K562 (cell line): ENCODE data around the gene KIF4B. TPM values are rescaled to one million over a fixed set of nuclear protein-coding genes. Genes with fewer than 3 reads are reported as not detected.

Experiments used
- ATAC-seq: fragments of 200-7000 bp; cut with Tn5 transposase; 3 replicates; pipeline ENCODE4 v1.9.1; 2020; ENCODE audit warnings: moderate library complexity
- BruUV-seq: library from RNA; stranded (reverse); fragments of 400-500 nt; replicated peaks from 2 replicates; lab custom pipeline; 2021; lab: Mats Ljungman, UMichigan
- CTCF ChIA-PET: fragments of 300-600 bp; formaldehyde crosslinking; extraction: SDS; loops from one replicate; lab custom pipeline; 2021; ENCODE audit warnings: low intra/inter-chr PET ratio; lab: Yijun Ruan, JAX
- POLR2A ChIA-PET: fragments of 300-600, 350-650 bp; sonication (Branson Sonifier 250); formaldehyde crosslinking; extraction: SDS; loops from one replicate; lab custom pipeline; 2021; ENCODE audit warnings: antibody characterized with exemption, inconsistent platforms; lab: Yijun Ruan, JAX
- DNase-seq, 4 experiments: peaks; one replicate each; pipeline versions ENCODE4 v3.0.0 to v3.0.0-alpha.2; 2011 to 2018; ENCODE audit warnings: low spot score in 3 of 4, mixed read lengths in 3 of 4; ENCODE audit errors: extremely low read depth in 1 of 4
- FAIRE-seq: peaks from 2 replicates; lab custom pipeline; 2011; peaks lifted over from hg19 to GRCh38; lab: Jason Lieb, UNC
- H2AFZ ChIP-seq: 2 replicates; pipeline ENCODE4 v1.6.0; 2011; ENCODE audit warnings: low read depth, low read length, control low read depth, inconsistent platforms
- H3K27ac ChIP-seq: fragments of 200-600 bp; 3 replicates; pipeline ENCODE4 v1.8.0; 2011; ENCODE audit warnings: low read depth, mild to moderate bottlenecking, control low read depth, inconsistent platforms, low read length, moderate library complexity, mixed read lengths; ENCODE audit errors: extremely low read depth
- H3K27me3 ChIP-seq, 2 experiments: fragments of 300-600 bp in 1 of 2; 2 replicates in 1 of 2; 3 replicates in 1 of 2; pipeline versions ENCODE4 v1.6.0 to v1.8.0; 2011; ENCODE audit warnings: inconsistent platforms in 2 of 2, low read length in 2 of 2, mild to moderate bottlenecking in 1 of 2, mixed read lengths in 1 of 2, moderate library complexity in 1 of 2; ENCODE audit not compliant: control insufficient read depth in 2 of 2, insufficient read depth in 2 of 2
- H3K36me3 ChIP-seq: fragments of 300-600 bp; 3 replicates; pipeline ENCODE4 v1.8.0; 2011; ENCODE audit warnings: mild to moderate bottlenecking, low read length, inconsistent platforms; ENCODE audit not compliant: control insufficient read depth, insufficient read depth
- H3K4me1 ChIP-seq, 2 experiments: fragments of 200-600 bp in 1 of 2; replicated peaks in 1 of 2; 2 replicates in 1 of 2; 3 replicates in 1 of 2; pipeline versions ENCODE4 v1.5.1 to v1.8.0; 2011; ENCODE audit warnings: inconsistent platforms in 2 of 2, low read length in 2 of 2, mild to moderate bottlenecking in 1 of 2, mixed read lengths in 1 of 2, moderate library complexity in 1 of 2; ENCODE audit not compliant: control insufficient read depth in 2 of 2, insufficient read depth in 2 of 2
- H3K4me2 ChIP-seq: 2 replicates; pipeline ENCODE4 v1.6.1; 2011; ENCODE audit warnings: low read length, control low read depth, inconsistent platforms, mixed read lengths; ENCODE audit not compliant: insufficient read depth
- H3K4me3 ChIP-seq: fragments of 200-600 bp; sonication (generic), shearing (Covaris generic); 2 replicates; pipeline ENCODE4 v1.5.1; 2016; ENCODE audit warnings: control low read depth, inconsistent platforms
- H3K79me2 ChIP-seq: fragments of 200-600 bp; 3 replicates; pipeline ENCODE4 v1.8.0; 2011; ENCODE audit warnings: low read length, inconsistent platforms; ENCODE audit not compliant: control insufficient read depth, insufficient read depth
- H3K9ac ChIP-seq, 2 experiments: 2 replicates each; pipeline versions ENCODE4 v1.6.0 to v1.6.1; 2011; ENCODE audit warnings: low read depth in 2 of 2, low read length in 2 of 2, control low read depth in 1 of 2, inconsistent platforms in 1 of 2, mild to moderate bottlenecking in 1 of 2, mixed read lengths in 1 of 2; ENCODE audit not compliant: insufficient read depth in 1 of 2
- H3K9me1 ChIP-seq: one replicate; pipeline ENCODE4 v1.6.0; 2011; ENCODE audit warnings: inconsistent platforms, mild to moderate bottlenecking, low read length, moderate library complexity; ENCODE audit not compliant: control insufficient read depth, insufficient read depth
- H3K9me3 ChIP-seq: replicated peaks from 2 replicates; pipeline ENCODE4 v1.5.1; 2011; ENCODE audit warnings: low read depth, low read length, inconsistent platforms; ENCODE audit not compliant: control insufficient read depth, insufficient read depth
- H4K20me1 ChIP-seq: replicated peaks from 2 replicates; pipeline ENCODE4 v1.6.1; 2011; ENCODE audit warnings: low read length, inconsistent platforms, mixed read lengths; ENCODE audit not compliant: control insufficient read depth, insufficient read depth
- ATF7 ChIP-seq: fragments of 450-650 bp; IDR thresholded peaks from 2 replicates; pipeline ENCODE4 v1.7.1; 2014; ENCODE audit warnings: mild to moderate bottlenecking, moderate library complexity
- DIDO1 ChIP-seq: fragments of 450-650 bp; IDR thresholded peaks from 2 replicates; pipeline ENCODE4 v1.6.1; 2016; ENCODE audit warnings: low read depth, missing biosample characterization, missing genetic modification characterization
- HNRNPUL1 ChIP-seq: fragments of 200-400 bp; formaldehyde crosslinking; IDR thresholded peaks from 2 replicates; pipeline ENCODE4 v1.6.1; 2017; ENCODE audit warnings: low read length
- ILF3 ChIP-seq: fragments of 450-650 bp; IDR thresholded peaks from 2 replicates; pipeline ENCODE4 v1.6.1; 2018; ENCODE audit warnings: antibody characterized with exemption, mild to moderate bottlenecking, moderate library complexity, borderline replicate concordance
- KDM1A ChIP-seq, 2 experiments: fragments of 450-650 bp; IDR thresholded peaks; 2 replicates each; pipeline ENCODE4 v1.6.1; 2016; ENCODE audit warnings: mild to moderate bottlenecking in 2 of 2
- NCOA4 ChIP-seq: fragments of 450-650 bp; IDR thresholded peaks from 2 replicates; pipeline ENCODE4 v1.6.1; 2018; ENCODE audit warnings: mild to moderate bottlenecking; ENCODE audit not compliant: partially characterized antibody
- NFATC3 ChIP-seq: fragments of 450-650 bp; IDR thresholded peaks from 2 replicates; pipeline ENCODE4 v1.6.1; 2017; ENCODE audit warnings: mild to moderate bottlenecking
- PTTG1 ChIP-seq: fragments of 450-650 bp; IDR thresholded peaks from 2 replicates; pipeline ENCODE4 v1.6.1; 2016; ENCODE audit warnings: low read depth, mild to moderate bottlenecking, missing genetic modification characterization, missing compliant biosample characterization
- PYGO2 ChIP-seq: fragments of 450-650 bp; IDR thresholded peaks from 2 replicates; pipeline ENCODE4 v1.6.1; 2016; ENCODE audit warnings: mild to moderate bottlenecking, missing genetic modification characterization, moderate library complexity, missing compliant biosample characterization
- RREB1 ChIP-seq: fragments of 250-450 bp; sonication (Bioruptor Pico); IDR thresholded peaks from 2 replicates; pipeline ENCODE4 v1.4.0; 2020
- SRSF3 ChIP-seq: fragments of 200-400 bp; formaldehyde crosslinking; IDR thresholded peaks from 2 replicates; pipeline ENCODE4 v1.6.1; 2016; ENCODE audit warnings: mild to moderate bottlenecking, low read length, moderate library complexity; ENCODE audit not compliant: insufficient read depth
- TFAM ChIP-seq: fragments of 250-450 bp; sonication (Bioruptor Pico); conservative IDR thresholded peaks from 2 replicates; pipeline ENCODE4 v1.5.0; 2021; ENCODE audit warnings: mild to moderate bottlenecking, moderate library complexity
- ZFX ChIP-seq: sonication (generic); formaldehyde crosslinking; IDR thresholded peaks from 2 replicates; pipeline ENCODE4 v1.8.0; 2022; ENCODE audit warnings: mild to moderate bottlenecking, missing genetic modification reagents, moderate library complexity
- ZNF184 ChIP-seq: sonication (generic); formaldehyde crosslinking; IDR thresholded peaks from 2 replicates; pipeline ENCODE4 v1.5.0; 2020; ENCODE audit warnings: missing genetic modification reagents
- ZNF277 ChIP-seq: fragments of 250-450 bp; sonication (Bioruptor Pico); IDR thresholded peaks from 2 replicates; pipeline ENCODE4 v1.8.0; 2022; ENCODE audit warnings: inconsistent platforms, mild to moderate bottlenecking, moderate library complexity, borderline replicate concordance
- WGBS: fragments of 100-300 bp; shearing (Covaris generic); methylation state at CpG from one replicate; pipeline ENCODE4 v1.1.6; 2016; ENCODE audit warnings: low coverage, mixed read lengths; ENCODE audit not compliant: insufficient coverage; ENCODE audit errors: missing lambda C conversion rate; 5-methylcytosine and 5-hydroxymethylcytosine counted together
- in situ Hi-C: fragments of 300-500 bp; cut with MboI; formaldehyde crosslinking; loops from 4 replicates; pipeline ENCODE4 v1.15.0; 2018; ENCODE audit warnings: inconsistent platforms, mixed read lengths
- intact Hi-C: fragments of 100-400 bp; cut with micrococcal nuclease; formaldehyde crosslinking; loops from 2 replicates; pipeline ENCODE4 v1.14.2; 2022
- polyA plus RNA-seq, 8 experiments: library from polyadenylated mRNA; depleted of rRNA in 4 of 8; stranded (reverse) in 5 of 8; unstranded in 3 of 8; fragments of >200 nt; fragmentation: Nextera tagmentation in 2 of 8; fragmentation: Illumina TruSeq in 1 of 8; extraction: Ambion mirVana in 2 of 8; extraction: Trizol in 1 of 8; gene quantifications; 2 replicates each; pipeline versions ENCODE4 v1.2.1 to v1.2.3, GENCODE V29; 2011 to 2014; ENCODE audit warnings: inconsistent platforms in 1 of 8, missing spikeins in 1 of 8
- total RNA-seq, 7 experiments: library from RNA; depleted of rRNA in 6 of 7; stranded (reverse); fragments of >200 nt in 6 of 7; fragmentation: Illumina TruSeq in 2 of 7; extraction: Trizol in 2 of 7; gene quantifications; 2 replicates each; pipeline versions ENCODE4 v1.2.1 to v1.2.3, GENCODE V29; 2011 to 2021; ENCODE audit warnings: low replicate concordance in 1 of 7
- TF ChIP-seq, protein P1 (sequence below), 2 experiments: IDR thresholded peaks; 2 replicates each; pipeline ENCODE4 v1.6.1; 2011; ENCODE audit warnings: borderline replicate concordance in 1 of 2, control low read depth in 1 of 2, low read depth in 1 of 2, low read length in 1 of 2, mild to moderate bottlenecking in 1 of 2, mixed read lengths in 1 of 2, moderate library complexity in 1 of 2; ENCODE audit not compliant: insufficient read depth in 1 of 2, insufficient read length in 1 of 2, poor library complexity in 1 of 2, severe bottlenecking in 1 of 2; ENCODE audit errors: extremely low read depth in 1 of 2

The KIF4B gene
- total and polyA plus RNA-seq, 9 of the 15 experiments (the other 6 are each of a cell fraction or from before 2014, with no cell fraction given): 0.01 to 0.09 (median 0.07) TPM; not detected in 2

DNA sequence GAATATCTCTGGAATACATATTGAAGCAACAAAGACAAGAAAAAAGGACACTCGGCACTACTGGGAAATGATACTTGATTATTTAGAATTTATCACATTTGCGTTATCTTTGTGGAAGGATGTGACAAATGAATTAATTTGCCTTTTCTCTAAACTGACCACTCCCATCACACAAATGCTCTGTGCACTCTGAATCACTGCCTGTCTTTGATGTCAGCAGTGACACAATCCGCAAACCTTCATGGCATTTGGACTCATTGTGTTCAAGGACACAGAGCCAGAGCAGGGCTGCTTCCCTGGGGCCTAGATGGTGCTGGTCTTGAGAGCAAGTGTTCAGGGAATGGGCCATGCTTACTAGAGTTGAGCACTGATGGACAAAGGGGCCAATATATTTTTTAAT is 4.9 kb upstream of the KIF4B start:
- Histone ChIP-seq H3K4me2 (no peak overlapping the region), H3K27ac (no peak overlapping the region), H3K9ac (no peak overlapping the region), H3K4me3 (no peak overlapping the region), H3K79me2 (no peaks in the 10 kb centered on the region), H3K9me3 (no peaks in the 10 kb centered on the region), H2AFZ (no peak overlapping the region), H3K36me3 (no peaks in the 10 kb centered on the region; the same call in 2 of the 3 replicates), H3K27me3 (peaks cover 0 to 4% of the 10 kb centered on the region in 2 experiments; a peak in 2 of 5 replicates), H3K4me1 (peaks cover 0 to 3% of the 10 kb centered on the region in 2 experiments; a peak in 1 of 5 replicates), H4K20me1 (no peaks in the 10 kb centered on the region), H3K9me1 (no peaks in the 10 kb centered on the region)
- intact Hi-C loops (no loop called here), in situ Hi-C loops (no loop called here)
- ChIA-PET POLR2A (no interaction called here), CTCF (no interaction called here)
- DNase-seq (no peak), FAIRE-seq (no peak), ATAC-seq (no peak)
- BruUV-seq: no TSS peak
- 0% methylated on average over 3 of the region's 3 CpGs for WGBS
- TF ChIP-seq TFAM (CRISPR knock-in tag): no peak
- TF ChIP-seq HNRNPUL1: no peak
- no peak for TF ChIP-seq NFATC3
- TF ChIP-seq RREB1: no peak
- no peak for TF ChIP-seq ZNF277 (CRISPR knock-in tag)
- TF ChIP-seq PYGO2 (tag): no peak
- TF ChIP-seq NCOA4: no peak
- no peak for TF ChIP-seq ZNF184
- TF ChIP-seq DIDO1 (tag): no peak
- no peak for TF ChIP-seq KDM1A (IDR thresholded peaks at IDR 0.05)
- TF ChIP-seq ATF7: no peak
- no peak for TF ChIP-seq ILF3
- no peak for TF ChIP-seq ZFX (CRISPR knock-in tag)
- no peak for TF ChIP-seq PTTG1
- no peak for TF ChIP-seq SRSF3
- TF ChIP-seq, protein P1, sequence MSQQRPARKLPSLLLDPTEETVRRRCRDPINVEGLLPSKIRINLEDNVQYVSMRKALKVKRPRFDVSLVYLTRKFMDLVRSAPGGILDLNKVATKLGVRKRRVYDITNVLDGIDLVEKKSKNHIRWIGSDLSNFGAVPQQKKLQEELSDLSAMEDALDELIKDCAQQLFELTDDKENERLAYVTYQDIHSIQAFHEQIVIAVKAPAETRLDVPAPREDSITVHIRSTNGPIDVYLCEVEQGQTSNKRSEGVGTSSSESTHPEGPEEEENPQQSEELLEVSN (IDR thresholded peaks at IDR 0.05; ENCODE audit: borderline replicate concordance in 1 of 2, extremely low read depth in 1 of 2, insufficient read depth in 1 of 2, insufficient read length in 1 of 2, low read depth in 1 of 2, low read length in 1 of 2, poor library complexity in 1 of 2, severe bottlenecking in 1 of 2): no peak
